ENCODE measurements around the gene PIEZO2.
A peak's percentile ranks its signal among the peaks of the same experiment; 100 is the strongest.

PIEZO2 gene

DNA sequence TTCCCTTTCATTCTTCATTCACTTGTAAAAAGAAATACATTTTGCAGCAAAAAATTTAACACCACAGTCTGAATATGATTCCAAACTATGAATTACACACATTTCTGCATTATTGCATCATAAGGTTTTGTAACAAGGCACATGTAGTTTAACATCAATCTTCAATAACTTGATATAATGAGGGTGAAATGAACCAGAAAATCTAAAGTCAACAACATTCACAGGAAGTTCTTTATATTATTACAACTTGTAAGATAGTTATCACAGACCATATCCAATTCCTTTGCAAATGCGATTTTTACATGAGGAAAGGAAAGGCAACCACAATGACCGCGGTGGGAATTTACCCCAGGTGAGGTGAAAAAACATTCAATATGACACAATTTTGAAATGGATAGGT lies 410.2 kb downstream of the PIEZO2 start:
- DNase-seq (ENCODE audit: low read depth), result no peak

- DNase-seq (ENCODE audit: low read depth), result no peak
Observed at GRCh38 chr18:10736984-10737383, 412.4 kb downstream of the PIEZO2 start.

DNA sequence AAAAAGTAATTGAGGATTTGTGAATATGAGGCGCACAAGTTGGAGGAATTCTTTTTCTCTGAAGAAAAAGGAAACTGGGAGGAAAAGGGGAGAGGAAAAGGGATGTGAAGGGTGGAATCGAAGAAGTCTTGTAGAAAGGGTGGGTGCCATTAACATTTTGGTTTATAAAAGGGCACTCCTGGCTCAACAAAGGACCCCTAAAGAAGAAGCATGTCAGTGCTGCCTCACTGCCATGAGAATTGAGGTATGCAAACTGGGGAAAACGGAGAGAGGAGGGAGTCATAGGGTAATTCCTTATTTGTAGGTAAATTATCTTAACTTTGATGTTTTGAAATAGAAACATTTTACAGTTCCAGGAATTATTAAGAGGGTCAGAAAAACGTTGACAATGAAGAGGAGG lies 416.4 kb downstream of the PIEZO2 start:
- DNase-seq (ENCODE audit: low read depth), result no peak

GRCh38 chr18:10727477-10727876 lies 421.9 kb downstream of the PIEZO2 start:
- no peak for DNase-seq (ENCODE audit: low read depth)

DNA sequence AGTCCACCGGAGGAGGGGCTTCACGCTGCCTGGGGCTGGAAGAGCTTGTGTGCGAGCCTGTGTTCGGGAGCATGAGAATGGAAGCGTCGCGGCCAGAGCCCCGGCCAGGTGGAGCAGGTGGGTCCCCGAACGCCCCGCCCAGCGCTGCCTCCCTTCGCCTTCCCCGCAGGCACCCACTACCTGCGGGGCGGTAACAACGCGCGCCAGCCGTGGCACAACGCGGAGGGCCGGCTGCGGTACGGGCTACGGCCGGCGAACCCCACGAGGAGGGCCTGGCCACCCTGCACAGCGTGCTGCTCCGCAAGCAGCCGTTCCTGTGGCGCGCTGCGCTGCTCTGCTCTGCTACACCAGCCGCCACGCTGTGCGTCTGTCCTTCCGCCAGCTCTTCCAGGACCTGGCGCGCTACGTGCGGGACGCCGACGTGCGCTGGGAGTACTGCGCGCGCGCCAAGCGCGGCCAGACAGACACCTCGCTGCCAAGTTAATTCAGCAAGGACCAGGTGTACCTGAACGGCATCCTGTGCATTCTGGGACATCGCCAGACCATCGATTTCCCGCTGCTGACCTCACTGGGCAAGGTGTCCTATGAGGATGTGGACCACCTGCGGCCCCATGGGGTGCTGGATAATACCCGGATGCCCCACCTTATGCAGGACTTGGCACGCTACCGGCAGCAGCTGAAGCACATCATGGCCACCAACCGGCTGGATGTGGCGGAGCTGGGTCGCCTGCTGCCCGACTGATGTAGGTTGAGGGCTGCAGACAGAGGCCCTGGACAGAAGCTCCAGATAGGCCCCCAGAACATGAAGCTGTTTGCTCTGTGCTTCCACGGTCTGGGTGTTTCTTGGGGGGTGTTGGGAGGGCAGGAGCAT lies 422.9 kb downstream of the PIEZO2 start:
- DNase-seq (ENCODE audit: low read depth), result no peak

- DNase-seq (ENCODE audit: low read depth), result no peak
Observed at GRCh38 chr18:10724666-10725065, 424.7 kb downstream of the PIEZO2 start.

- no peak for DNase-seq (ENCODE audit: low read depth)
Observed at GRCh38 chr18:10723496-10723895, 425.9 kb downstream of the PIEZO2 start.

DNA sequence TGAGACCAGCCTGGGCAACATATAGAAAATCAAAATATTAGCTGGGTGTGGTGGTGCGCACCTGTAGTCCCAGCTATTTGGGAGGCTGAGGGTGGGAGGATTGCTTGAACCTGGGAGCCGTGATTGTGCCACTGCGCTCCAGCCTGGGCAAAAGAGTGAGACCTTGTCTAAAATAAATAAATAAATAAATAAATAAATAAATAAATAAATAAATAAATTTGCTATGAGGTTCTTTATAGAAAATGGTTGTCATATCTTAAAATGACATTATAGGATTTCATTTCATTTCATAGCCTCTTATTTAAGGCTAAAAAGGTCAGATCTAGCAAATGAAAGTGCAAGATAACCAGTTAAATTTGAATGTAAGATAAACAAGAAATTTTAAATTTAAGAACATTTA lies 430.6 kb downstream of the PIEZO2 start:
- DNase-seq (ENCODE audit: low read depth), result no peak

- no peak for DNase-seq (ENCODE audit: low read depth)
Observed at GRCh38 chr18:10715791-10716190, 433.6 kb downstream of the PIEZO2 start.

DNA sequence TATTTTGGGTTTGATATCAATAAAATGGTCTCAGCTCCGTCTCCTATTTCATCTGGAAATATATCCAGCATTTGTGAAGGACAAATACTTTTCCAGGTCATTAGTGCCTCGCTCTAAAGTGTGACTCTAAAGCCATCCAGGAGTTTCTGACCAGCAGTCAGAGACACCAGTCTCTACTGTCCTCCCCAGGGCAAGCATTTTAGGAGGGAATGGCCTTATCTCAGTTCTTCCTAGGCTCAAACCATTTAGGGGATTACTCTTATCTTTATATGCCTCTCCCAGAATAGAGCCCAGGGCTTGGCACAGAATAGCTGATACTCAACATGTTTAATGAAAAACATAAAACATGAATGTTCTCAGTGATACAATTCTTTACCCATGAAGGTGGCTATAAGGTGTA lies 436.0 kb downstream of the PIEZO2 start:
- no peak for DNase-seq (ENCODE audit: low read depth)

DNA sequence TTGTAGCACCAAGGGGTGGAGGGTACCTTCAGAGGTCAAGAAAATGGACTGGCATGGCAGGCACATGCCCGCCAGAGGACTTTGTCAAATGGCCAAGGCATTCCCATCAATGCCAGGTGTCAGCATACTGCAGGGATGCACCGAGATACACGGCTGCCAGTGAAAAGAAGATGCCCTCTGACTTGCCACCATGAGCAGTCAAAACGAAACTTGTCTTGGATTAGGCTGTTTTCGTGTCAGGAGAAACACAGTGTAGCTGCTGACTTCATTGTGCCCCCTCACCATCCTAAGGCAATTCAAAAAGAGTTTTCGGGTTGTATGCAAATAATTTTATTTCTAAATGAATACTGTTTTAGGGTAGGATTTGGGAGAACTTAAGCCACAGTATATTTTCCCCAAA lies 442.1 kb downstream of the PIEZO2 start:
- DNase-seq (ENCODE audit: low read depth), result no peak

DNA sequence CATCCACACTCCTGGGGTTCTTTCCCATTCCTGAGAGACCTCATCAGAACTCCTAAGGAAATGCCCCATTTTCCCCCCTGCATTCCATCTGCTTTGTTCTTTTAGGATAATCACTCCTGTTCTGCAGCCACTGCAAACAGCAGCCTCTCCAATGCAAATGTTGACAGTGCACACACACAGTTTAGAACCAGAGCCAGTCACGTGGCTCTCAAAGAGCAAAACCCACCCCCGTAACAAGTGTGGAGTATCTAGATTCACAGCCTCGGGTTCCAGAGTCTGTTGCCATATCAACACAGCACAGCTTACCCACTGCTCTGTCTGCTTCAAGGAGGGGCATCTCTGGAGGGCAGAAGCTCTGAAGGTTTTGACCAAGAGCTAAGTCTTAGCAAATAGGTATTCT lies 443.6 kb downstream of the PIEZO2 start:
- no peak for DNase-seq (ENCODE audit: low read depth)

GRCh38 chr18:10705291-10705690 lies 444.1 kb downstream of the PIEZO2 start:
- DNase-seq (ENCODE audit: low read depth), result no peak

- no peak for DNase-seq (ENCODE audit: low read depth)
Observed at GRCh38 chr18:10702206-10702605, 447.2 kb downstream of the PIEZO2 start.

GRCh38 chr18:10690366-10690765 lies 459.0 kb downstream of the PIEZO2 start:
- no peak for DNase-seq (ENCODE audit: low read depth)

- no peak for DNase-seq (ENCODE audit: low read depth)
Observed at GRCh38 chr18:10690035-10690329, 459.4 kb downstream of the PIEZO2 start.

DNA sequence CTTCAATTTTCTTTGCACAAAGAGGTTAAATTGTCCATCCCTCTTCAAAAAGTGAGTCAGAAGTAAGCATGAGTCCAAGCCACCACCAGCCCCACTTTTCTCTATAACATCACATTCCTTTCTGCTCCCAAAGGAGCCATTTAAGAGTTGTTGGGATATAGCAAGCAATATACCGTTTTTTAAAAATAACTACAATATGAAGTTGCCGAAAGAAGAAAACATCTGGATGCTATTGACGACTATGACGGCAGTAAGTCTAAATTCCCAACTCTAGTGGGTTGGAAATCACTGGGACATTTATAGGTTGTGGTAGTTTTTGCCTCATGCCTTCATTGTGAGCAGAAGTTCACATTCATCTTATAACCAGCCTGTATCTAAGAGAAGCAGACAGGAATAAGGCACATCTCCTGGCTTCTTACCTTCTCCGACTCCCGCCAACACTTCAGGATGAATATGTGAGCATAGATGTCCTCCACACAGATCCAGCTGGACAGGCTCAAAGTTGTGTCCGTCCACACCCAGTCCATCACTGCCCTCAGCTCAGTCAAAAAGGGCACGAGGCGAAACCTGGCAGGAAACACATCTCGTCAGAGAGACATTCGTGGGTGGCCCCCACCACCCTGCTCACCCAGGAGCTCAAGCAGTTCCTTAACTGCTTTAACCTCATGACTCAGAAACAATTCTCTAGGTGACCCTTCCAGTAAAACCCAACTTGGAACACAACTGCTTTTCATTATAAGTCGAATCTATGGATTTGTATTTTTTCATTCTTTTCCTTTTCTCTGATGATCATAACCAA lies 459.9 kb downstream of the PIEZO2 start:
- DNase-seq (ENCODE audit: low read depth), result no peak

DNA sequence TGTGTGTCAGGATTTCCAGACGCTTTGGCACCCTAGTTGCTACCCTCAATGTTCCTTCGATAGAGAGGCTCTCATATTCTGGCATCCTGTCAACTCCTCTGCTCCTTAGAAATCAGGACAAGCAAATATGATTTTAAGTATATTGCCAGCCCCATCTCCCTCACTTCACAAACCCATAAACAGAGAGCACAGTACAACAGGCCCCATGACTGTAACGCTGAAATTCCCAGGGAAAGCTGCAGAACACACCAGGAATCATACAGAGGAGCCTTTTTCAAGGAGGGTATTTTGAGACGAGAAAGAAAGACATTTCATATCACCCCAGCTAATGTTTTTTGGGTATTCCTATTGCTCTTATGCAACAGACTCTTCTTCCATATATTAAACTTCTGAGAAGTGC lies 460.6 kb downstream of the PIEZO2 start:
- no peak for DNase-seq (ENCODE audit: low read depth)

DNA sequence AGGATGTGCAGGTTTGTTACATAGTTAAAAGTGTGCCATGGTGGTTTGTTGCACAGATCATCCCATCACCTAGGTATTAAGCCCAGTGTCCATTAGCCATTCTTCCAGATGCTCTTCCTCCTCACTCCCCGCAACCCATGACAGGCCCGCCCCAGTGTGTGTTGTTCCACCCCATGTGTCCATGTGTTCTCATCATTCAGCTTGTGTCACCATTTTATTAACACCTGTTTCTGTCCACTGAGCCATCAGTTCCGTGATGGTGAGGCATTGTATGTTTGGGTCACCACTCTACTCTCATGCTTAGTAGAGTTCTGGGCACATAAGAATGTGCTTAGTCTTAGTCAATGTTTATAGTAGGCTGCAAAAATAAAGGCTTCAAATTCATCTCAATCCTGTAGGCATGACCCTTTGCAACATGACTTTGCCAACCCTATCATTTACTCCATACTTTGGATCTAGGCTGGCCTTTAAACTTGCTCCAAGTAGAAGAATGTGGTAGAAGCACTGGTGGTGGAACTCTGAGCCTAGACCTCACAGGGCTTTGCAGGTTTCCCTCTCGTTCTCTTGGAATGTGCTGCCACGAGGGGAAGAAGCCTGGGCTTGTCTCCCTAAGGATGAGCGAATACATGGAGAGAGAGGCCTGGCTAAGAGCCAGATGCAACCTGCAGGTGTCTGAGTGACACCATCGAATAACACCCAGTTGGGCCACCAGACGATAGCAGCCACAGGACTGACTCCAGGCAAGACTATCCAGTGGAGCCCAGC lies 462.0 kb downstream of the PIEZO2 start:
- peak; percentile 35 for DNase-seq (ENCODE audit: low read depth)

DNA sequence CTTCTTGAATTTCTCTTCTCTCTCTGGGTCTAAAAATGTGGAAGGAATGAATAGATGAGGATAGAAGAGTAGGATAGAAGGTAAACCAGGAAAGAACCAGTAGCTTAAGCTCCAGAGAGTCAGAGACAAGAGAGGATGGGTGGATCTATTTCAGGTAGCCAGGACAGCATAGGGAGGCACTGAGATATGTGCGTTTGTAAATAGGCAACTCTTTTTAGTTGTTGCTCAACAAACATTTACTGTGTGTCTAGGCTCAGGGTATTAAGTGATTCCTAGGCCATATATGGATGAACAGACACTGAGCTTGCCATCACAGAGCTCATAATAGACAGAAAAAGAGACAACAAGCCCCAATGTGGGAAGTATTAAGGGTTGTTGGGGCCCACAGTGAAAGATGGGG lies 463.1 kb downstream of the PIEZO2 start:
- DNase-seq (ENCODE audit: low read depth), result no peak

DNA sequence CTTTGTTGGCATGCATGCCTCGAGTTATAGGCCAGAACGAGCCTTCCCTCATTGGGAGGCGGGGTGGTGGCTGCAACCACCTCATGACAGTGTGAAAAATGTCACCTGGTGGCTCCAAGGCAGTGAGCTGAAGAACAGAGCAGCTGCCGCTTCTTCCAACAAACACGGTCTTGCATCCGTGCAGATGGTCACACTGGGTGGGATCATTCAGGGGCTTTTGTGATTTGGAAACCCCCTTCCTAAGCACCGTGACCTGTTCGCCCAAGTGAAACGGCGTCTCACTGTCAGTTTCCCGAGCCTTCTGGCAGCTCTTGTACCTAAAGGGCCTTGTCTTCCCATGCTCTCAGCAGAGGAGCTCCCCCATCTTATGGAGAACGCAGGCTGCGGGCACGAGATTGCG lies 463.9 kb downstream of the PIEZO2 start:
- no peak for DNase-seq (ENCODE audit: low read depth)

DNA sequence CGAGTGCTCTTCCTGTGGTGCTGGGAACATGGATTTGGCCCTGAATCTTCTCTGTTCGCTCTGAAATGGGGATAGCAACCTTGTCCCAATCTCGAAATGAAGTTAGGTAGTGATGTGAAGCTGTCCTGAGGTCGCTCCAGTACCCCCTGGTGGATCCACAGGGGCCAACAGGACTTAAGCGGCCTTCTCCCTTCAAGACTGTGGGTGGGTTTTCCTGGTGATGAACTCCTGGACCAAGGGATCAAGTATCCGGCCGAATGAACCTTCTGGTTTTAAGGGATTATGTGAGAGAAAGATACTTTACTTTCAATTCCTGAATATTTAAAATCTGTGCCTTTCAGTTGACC lies 467.0 kb downstream of the PIEZO2 start:
- DNase-seq (ENCODE audit: low read depth), result no peak

Measured in HS-27A (cell line).